Activated CD4-positive, alpha-beta T cell treated with anti-CD3 and anti-CD28 coated beads, Interleukin-2, amount 10 ng/mL, durations not matched to agents 7 days and 5 days (primary cell): ENCODE results near the gene ABCB8. TPM values are rescaled to one million over a fixed set of nuclear protein-coding genes. Genes with fewer than 3 reads are reported as not detected.
"Not testable (repeated sequence)": the region's sequence is repeated elsewhere in the genome, so short reads cannot be mapped to it uniquely, and the experiment has no call there.

Experiments
- CTCF ChIA-PET: fragments of 350-600 bp; sonication (Branson Sonifier 250); formaldehyde crosslinking; loops from one replicate; lab custom pipeline; 2021; ENCODE audit warnings: antibody characterized with exemption; lab: Charles Lee
- POLR2A ChIA-PET: fragments of 350-600 bp; sonication (Branson Sonifier 250); formaldehyde crosslinking; loops from one replicate; lab custom pipeline; 2021; ENCODE audit warnings: antibody characterized with exemption; lab: Charles Lee
- DNase-seq: peaks from one replicate; pipeline ENCODE4 v3.0.0-alpha.2; 2020
- H3K27ac Mint-ChIP-seq: one replicate; pipeline ENCODE4 v1.8.0; 2021; ENCODE audit warnings: mild to moderate bottlenecking, moderate library complexity, mixed read lengths
- H3K27me3 Mint-ChIP-seq: one replicate; pipeline ENCODE4 v1.8.0; 2021; ENCODE audit warnings: mixed read lengths
- H3K36me3 Mint-ChIP-seq: one replicate; pipeline ENCODE4 v1.8.0; 2021; ENCODE audit warnings: low read depth, mixed read lengths
- H3K4me1 Mint-ChIP-seq: one replicate; pipeline ENCODE4 v1.8.0; 2021; ENCODE audit warnings: mixed read lengths
- H3K4me3 Mint-ChIP-seq: one replicate; pipeline ENCODE4 v1.8.0; 2021; ENCODE audit warnings: mild to moderate bottlenecking, moderate library complexity, mixed read lengths
- H3K9me3 Mint-ChIP-seq: one replicate; pipeline ENCODE4 v1.8.0; 2021; ENCODE audit warnings: mixed read lengths
- total RNA-seq, 2 experiments: library from RNA; stranded (reverse); gene quantifications; one replicate each; pipeline ENCODE4 v1.2.3, GENCODE V29; 2021

Gene ABCB8
- total RNA-seq, 2 experiments from 2014 or later: 57.5 to 67.8 TPM

GRCh38 chr7:151018421-151019129 is 9.7 kb upstream of the ABCB8 start:
- H3K4me3 Mint-ChIP-seq: peak overlapping the region; percentile 64
- ChIA-PET CTCF (interaction anchor here (0.6 to 8.5 kb wide), 28 partner anchors 7 to 544 kb away, joined by 3 to 79 read pairs (median 4); partner anchors contain the start of genes ABCB8 and ASIC3), POLR2A (interaction anchor here (0.8 kb wide), 1 partner anchor 10 kb away, joined by 3 read pairs; no protein-coding TSS in a partner anchor)
- H3K27me3 Mint-ChIP-seq: peaks cover 33% of the 10 kb centered on the region
- peaks cover 14% of the 10 kb centered on the region for H3K36me3 Mint-ChIP-seq
- peak; percentile 30 for DNase-seq
- H3K4me1 Mint-ChIP-seq: peaks cover 56% of the 10 kb centered on the region
- H3K9me3 Mint-ChIP-seq: no peaks in the 10 kb centered on the region
- H3K27ac Mint-ChIP-seq: peak overlapping the region; percentile 76

GRCh38 chr7:151019130-151019447 is 9.2 kb upstream of the ABCB8 start:
- Mint-ChIP-seq H3K36me3 (peaks cover 13% of the 10 kb centered on the region), H3K9me3 (no peaks in the 10 kb centered on the region), H3K27me3 (peaks cover 33% of the 10 kb centered on the region), H3K4me3 (peak overlapping the region; percentile 43), H3K27ac (no peak overlapping the region), H3K4me1 (peaks cover 52% of the 10 kb centered on the region)
- CTCF ChIA-PET: interaction anchor here (0.8 to 8.5 kb wide), 20 partner anchors 9 to 690 kb away, joined by 3 to 79 read pairs (median 5); partner anchors contain the start of genes ABCB8 and ASIC3
- DNase-seq: no peak
- POLR2A ChIA-PET: interaction anchor here (0.8 kb wide), 1 partner anchor 10 kb away, joined by 3 read pairs; no protein-coding TSS in a partner anchor

- peaks cover 5% of the 10 kb centered on the region for H3K36me3 Mint-ChIP-seq
- DNase-seq: no peak
- no peaks in the 10 kb centered on the region for H3K9me3 Mint-ChIP-seq
- peaks cover 33% of the 10 kb centered on the region for H3K27me3 Mint-ChIP-seq
- no peak overlapping the region for H3K27ac Mint-ChIP-seq
- CTCF ChIA-PET: interaction anchor here (2.0 to 8.5 kb wide), 4 partner anchors 8 to 90 kb away, joined by 8 to 79 read pairs (median 28); partner anchors contain the start of gene ABCB8
- H3K4me3 Mint-ChIP-seq: no peak overlapping the region
- H3K4me1 Mint-ChIP-seq: peaks cover 41% of the 10 kb centered on the region
- POLR2A ChIA-PET: no interaction called here
Measured at GRCh38 chr7:151020231-151020630, 8.0 kb upstream of the ABCB8 start.

GRCh38 chr7:151023232-151023631 is 5.0 kb upstream of the ABCB8 start:
- Mint-ChIP-seq H3K36me3 (peaks cover 3% of the 10 kb centered on the region), H3K27me3 (peaks cover 27% of the 10 kb centered on the region), H3K9me3 (no peaks in the 10 kb centered on the region), H3K4me1 (peaks cover 28% of the 10 kb centered on the region), H3K4me3 (no peak overlapping the region), H3K27ac (no peak overlapping the region)
- DNase-seq: no peak
- POLR2A ChIA-PET: no interaction called here
- CTCF ChIA-PET: interaction anchor here (1.2 to 8.5 kb wide), 3 partner anchors 10 to 14 kb away, joined by 3 to 79 read pairs (median 5); no protein-coding TSS in a partner anchor

- Mint-ChIP-seq H3K36me3 (peaks cover 2% of the 10 kb centered on the region), H3K27ac (peak within 1 kb of the TSS; percentile 13), H3K4me1 (peaks cover 26% of the 10 kb centered on the region), H3K9me3 (no peaks in the 10 kb centered on the region), H3K27me3 (peaks cover 18% of the 10 kb centered on the region), H3K4me3 (no peak within 1 kb of the TSS)
- no peak for DNase-seq
- POLR2A ChIA-PET: no interaction called here
- CTCF ChIA-PET: interaction anchor here (1.2 to 8.5 kb wide), 3 partner anchors 9 to 15 kb away, joined by 3 to 79 read pairs (median 5); no protein-coding TSS in a partner anchor
Measured at GRCh38 chr7:151024435-151025056, 3.7 kb upstream of the ABCB8 start, which contains the start of gene ATG9B. Gene ATG9B (minus strand): TSS chr7:151024494. CDS start chr7:151024423, 71 bp downstream.

GRCh38 chr7:151025924-151026671 is 2.2 kb upstream of the ABCB8 start:
- H3K27ac Mint-ChIP-seq: peak overlapping the region; percentile 96
- peaks cover 28% of the 10 kb centered on the region for H3K4me1 Mint-ChIP-seq
- no peak for DNase-seq
- H3K4me3 Mint-ChIP-seq: no peak overlapping the region
- POLR2A ChIA-PET: no interaction called here
- H3K27me3 Mint-ChIP-seq: peaks cover 4% of the 10 kb centered on the region
- no peaks in the 10 kb centered on the region for H3K9me3 Mint-ChIP-seq
- CTCF ChIA-PET: interaction anchor here (0.6 to 3.2 kb wide), 6 partner anchors 8 to 81 kb away, joined by 3 to 35 read pairs (median 4); no protein-coding TSS in a partner anchor
- H3K36me3 Mint-ChIP-seq: peaks cover 2% of the 10 kb centered on the region

- H3K27me3 Mint-ChIP-seq, DNase-seq, H3K9me3 Mint-ChIP-seq, H3K36me3 Mint-ChIP-seq: not testable (repeated sequence)
- H3K27ac Mint-ChIP-seq: peak overlapping the region; percentile 96
- POLR2A ChIA-PET: interaction anchor here (1.2 kb wide), 1 partner anchor 19 kb away, joined by 3 read pairs; no protein-coding TSS in a partner anchor
- CTCF ChIA-PET: interaction anchor here (0.7 to 3.2 kb wide), 4 partner anchors 9 to 18 kb away, joined by 3 to 35 read pairs (median 6); no protein-coding TSS in a partner anchor
- H3K4me1 Mint-ChIP-seq: peaks cover 28% of the 10 kb centered on the region
- peak overlapping the region; percentile 88 for H3K4me3 Mint-ChIP-seq
Measured at GRCh38 chr7:151026771-151027727, 1.2 kb upstream of the ABCB8 start.

GRCh38 chr7:151027728-151028130 is 521 bp upstream of the ABCB8 start:
- Mint-ChIP-seq H3K4me1 (peaks cover 28% of the 10 kb centered on the region), H3K4me3 (peak overlapping the region; percentile 88), H3K27ac (peak overlapping the region; percentile 96)
- not testable (repeated sequence) for DNase-seq, H3K9me3 Mint-ChIP-seq, H3K36me3 Mint-ChIP-seq, H3K27me3 Mint-ChIP-seq
- POLR2A ChIA-PET: interaction anchor here (1.2 kb wide), 1 partner anchor 19 kb away, joined by 3 read pairs; no protein-coding TSS in a partner anchor
- CTCF ChIA-PET: interaction anchor here (1.1 to 3.2 kb wide), 12 partner anchors 10 to 83 kb away, joined by 3 to 35 read pairs (median 4); partner anchors contain the start of gene CDK5

GRCh38 chr7:151028948-151029501 is 775 bp downstream of the ABCB8 start:
- no peaks in the 10 kb centered on the region for H3K9me3 Mint-ChIP-seq
- peak overlapping the region; percentile 88 for H3K4me3 Mint-ChIP-seq
- H3K27ac Mint-ChIP-seq: peak overlapping the region; percentile 96
- peaks cover 2% of the 10 kb centered on the region for H3K36me3 Mint-ChIP-seq
- no peaks in the 10 kb centered on the region for H3K27me3 Mint-ChIP-seq
- POLR2A ChIA-PET: interaction anchor here (0.6 to 1.0 kb wide), 2 partner anchors 8 to 10 kb away, joined by 3 read pairs; no protein-coding TSS in a partner anchor
- DNase-seq: no peak
- CTCF ChIA-PET: interaction anchor here (0.9 to 3.2 kb wide), 16 partner anchors 11 to 82 kb away, joined by 3 to 35 read pairs (median 4); partner anchors contain the start of genes CDK5 and FASTK
- H3K4me1 Mint-ChIP-seq: peaks cover 28% of the 10 kb centered on the region

GRCh38 chr7:151031011-151031410 is 2.8 kb downstream of the ABCB8 start:
- Mint-ChIP-seq H3K4me3 (no peak overlapping the region), H3K27ac (no peak overlapping the region), H3K36me3 (peaks cover 2% of the 10 kb centered on the region), H3K27me3 (no peaks in the 10 kb centered on the region), H3K9me3 (no peaks in the 10 kb centered on the region), H3K4me1 (peaks cover 28% of the 10 kb centered on the region)
- DNase-seq: no peak
- CTCF ChIA-PET: interaction anchor here (1.1 to 3.6 kb wide), 5 partner anchors 9 to 22 kb away, joined by 4 to 20 read pairs (median 9); no protein-coding TSS in a partner anchor
- POLR2A ChIA-PET: no interaction called here
